ENCODE data around the gene GRAP2.
"Not testable (repeated sequence)": the region's sequence is repeated elsewhere in the genome, so short reads cannot be mapped to it uniquely, and the experiment has no call there.

The GRAP2 gene

GRCh38 chr22:39946126-39946502 lies 45.2 kb downstream of the GRAP2 start:
- DNase-seq (ENCODE audit: low spot score), result no peak

DNA sequence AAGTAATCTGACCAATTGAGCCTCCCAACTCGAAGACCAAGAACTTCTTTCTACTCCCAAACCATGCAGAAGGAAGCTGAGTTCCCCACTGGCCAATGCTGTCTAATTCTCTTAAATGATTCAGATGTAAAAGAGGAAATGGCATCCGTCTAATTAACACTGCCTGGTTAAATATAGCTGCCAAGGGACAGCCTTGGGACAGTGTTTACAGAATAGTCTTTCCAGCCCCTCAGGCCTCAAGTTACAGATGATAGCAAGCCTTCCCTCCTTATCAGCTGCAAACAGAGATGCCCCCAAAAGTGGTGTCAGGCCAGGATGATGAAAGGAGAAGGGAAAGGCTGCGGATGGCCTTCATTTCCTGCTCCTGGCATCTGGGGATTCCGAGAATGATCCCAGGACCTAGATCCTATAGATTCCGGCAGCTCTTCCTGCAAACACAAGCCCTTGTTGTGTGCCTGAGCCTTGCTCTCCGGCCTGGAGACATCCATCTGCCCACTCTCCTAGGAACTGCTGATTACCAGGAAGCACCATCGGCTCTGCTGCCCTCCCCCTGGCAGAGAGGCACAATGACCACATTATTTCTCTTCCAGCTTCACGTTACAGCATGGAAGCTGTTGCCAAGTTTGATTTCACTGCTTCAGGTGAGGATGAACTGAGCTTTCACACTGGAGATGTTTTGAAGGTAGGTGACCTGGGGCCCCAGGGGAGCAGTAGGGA lies 45.8 kb downstream of the GRAP2 start:
- no peak for DNase-seq (ENCODE audit: low spot score)

DNA sequence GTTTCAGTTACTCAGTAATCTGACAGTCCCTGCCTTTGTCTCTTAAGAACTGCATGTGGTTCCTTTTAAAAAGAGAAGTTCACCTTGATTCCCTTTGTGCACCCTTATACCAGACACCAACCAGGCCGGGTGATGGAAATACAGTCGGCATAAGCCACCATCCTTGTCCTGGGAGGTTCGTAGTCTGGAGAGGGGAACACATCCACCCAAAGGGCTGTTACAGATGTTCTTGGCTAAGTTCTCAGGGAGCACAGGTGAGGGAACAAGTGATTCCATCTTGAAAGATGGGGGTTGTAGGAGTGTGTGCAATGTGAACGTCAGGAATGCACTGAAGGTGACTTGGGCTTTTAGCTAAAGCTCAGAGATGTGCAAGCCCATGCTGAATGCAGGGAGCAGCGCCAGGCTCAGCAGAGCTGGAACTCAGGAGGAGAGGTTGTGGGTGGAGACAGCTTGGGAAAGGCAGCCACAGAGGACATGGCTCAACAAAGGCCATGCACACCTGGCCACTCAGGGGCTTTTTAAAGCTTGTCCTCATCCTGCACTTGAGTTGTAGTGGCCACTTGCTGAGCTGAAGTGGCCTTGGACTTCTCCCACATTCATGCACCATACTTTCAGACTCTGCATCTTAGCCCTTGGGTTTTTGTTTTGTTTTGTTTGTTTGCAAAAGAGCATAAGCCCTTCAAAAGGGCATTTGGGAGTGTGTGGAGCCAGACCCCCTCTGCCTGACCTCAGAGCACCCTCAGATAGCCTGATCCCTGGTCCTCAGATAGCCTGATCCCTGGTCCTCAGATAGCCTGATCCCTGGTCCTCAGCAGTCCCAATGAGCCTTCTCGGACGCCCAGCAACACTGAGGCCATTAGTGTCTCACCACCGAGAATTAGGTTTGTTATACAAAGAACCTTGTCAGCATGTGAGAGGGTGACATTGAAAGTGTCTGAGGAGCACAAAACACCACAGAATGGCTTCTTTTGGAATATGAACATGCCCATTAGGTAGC lies 46.6 kb downstream of the GRAP2 start:
- DNase-seq (ENCODE audit: low spot score), result no peak

DNA sequence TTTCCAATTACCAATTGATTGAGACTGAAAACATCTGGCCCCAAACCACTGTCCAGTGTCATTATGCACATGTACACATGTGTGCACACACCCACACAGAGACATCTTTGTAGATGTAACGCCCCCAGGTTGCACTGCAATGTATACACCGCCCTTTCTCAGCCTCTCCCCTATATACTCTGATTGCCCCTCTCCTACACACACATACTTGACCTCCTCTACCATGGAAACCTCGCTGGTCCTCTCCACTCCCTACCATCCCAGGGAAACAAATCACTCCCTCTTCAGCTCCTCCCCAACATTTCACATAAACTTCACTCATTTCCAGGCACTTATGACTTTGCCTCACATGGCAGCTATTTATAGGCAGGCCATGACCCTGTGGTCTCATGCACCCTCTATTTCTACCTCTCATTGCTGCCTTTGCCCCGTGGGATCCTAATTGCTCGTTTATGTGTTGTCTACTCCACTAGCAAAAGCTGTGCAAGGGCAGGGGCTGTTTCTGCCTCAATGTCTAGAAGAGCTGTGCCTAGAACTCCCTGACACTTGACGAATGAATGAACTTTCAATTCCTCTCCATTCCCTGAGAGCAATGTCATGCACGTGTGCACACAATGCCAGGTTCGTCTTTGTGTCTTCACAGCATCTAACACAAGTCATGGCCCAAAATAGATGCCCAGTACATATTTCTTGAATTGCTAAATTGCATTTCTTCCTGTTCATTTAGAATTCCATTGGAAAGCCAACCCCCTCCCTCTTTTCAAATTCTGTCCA lies 49.3 kb downstream of the GRAP2 start:
- no peak for DNase-seq (ENCODE audit: low spot score)

DNA sequence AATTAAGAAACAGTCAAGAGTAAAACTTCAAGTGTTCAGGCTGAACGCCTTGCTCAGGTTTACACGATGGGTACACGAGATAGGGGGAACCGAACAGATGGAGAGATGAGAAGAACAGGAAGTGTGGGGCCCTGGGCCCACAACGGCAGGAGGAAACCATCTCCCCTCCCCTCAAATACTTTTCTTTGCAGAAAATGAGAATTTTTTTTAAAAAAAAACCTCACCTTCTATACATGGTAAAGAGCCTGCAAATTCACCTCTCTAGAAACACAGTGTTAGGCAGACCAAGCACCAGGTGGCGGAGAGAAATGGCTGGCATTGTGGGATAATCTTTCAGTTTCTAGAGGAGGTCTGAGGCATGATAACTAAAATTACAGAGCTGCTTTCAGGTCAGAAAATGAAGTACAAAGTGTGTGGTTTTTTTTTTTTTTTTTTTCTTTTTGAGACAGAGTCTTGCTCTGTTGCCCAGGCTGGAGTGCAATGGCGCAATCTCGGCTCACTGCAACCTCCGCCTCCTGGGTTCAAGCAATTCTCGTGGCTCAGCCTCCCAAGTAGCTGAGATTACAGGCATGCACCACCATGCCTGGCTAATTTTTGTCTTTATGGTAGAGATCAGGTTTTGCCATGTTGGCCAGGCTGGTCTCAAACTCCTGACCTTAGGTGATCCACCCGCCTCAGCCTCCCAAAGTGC lies 50.9 kb downstream of the GRAP2 start:
- not testable (repeated sequence) for DNase-seq (ENCODE audit: low spot score)

DNA sequence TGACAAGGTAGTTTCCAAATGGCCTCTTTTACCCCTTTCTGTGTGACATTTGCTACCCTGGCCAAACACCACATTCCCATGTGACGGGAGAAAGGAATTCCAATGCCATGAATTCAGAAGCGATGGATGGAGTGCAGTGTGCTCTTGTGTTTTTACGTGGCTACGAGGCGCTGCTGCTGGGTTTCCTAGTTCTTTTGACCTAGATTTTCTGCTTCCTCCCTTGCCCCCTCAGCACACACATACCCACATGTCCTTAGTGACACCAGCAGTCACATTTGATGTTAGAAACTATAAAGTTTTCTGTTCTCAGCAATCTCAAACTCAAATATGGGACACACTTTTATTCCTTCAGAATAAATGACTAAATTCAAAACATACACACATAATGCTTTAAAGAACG lies 51.5 kb downstream of the GRAP2 start:
- DNase-seq (ENCODE audit: low spot score), result no peak

DNA sequence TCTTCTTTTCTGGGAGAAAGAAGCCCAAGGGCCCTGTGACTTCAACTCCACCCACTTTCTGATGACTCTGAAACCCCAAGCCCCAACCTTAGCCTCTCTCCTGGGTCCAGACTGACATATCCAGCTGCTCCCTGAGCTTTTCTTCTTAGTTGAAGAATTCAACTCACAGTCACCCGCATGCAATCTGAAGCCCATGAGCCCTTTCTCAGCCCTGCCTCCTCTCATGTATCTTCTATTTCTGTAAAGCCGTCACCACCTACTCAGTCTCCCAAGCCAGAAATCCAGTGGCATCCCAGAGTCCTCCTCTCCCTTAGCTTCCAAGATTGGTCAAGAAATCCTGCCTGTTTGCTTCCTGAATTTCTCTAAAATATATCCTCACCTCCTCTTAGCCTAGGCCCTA lies 52.2 kb downstream of the GRAP2 start:
- no peak for DNase-seq (ENCODE audit: low spot score)

GRCh38 chr22:39954584-39955055 lies 53.7 kb downstream of the GRAP2 start:
- DNase-seq (ENCODE audit: low spot score), result no peak

- DNase-seq (ENCODE audit: low spot score), result no peak
These were observed 54.8 kb downstream of the GRAP2 start for GRCh38 chr22:39955675-39956074.

- no peak for DNase-seq (ENCODE audit: low spot score)
These were observed 56.2 kb downstream of the GRAP2 start for GRCh38 chr22:39956932-39957664.

GRCh38 chr22:39958009-39958711 lies 57.3 kb downstream of the GRAP2 start:
- DNase-seq (ENCODE audit: low spot score), result no peak

DNA sequence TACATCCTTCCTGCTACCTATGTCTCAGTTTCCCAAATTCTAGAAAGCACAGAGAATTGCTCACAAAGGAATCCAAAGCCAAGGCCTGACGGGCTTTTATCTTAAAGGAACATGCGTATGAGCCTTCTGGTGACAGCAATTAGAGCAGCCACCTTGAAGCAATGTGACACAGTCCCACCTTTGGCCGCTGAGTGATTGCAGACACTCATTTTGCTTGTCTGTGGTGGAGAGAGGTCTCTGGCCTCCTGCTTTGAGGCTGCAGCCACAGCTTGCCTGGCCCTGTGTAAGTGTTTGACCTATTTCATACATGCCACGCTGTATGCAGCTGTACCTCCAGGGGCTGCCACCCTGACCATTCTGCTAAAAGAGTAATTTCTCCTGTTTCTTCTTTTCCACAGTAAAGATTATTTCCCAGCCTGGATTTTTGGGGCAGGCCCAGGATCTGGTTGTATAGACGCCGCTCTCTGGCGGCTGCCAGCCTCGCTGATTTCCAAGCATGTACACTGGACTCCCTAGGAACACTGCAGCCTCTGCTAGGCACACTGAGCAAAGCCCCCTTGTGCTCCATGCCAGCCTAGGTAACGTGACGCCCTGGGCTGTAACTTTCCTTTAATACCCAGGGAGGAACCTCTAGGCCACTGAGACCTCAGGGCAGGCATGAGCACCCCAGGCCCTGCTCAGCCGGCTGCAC lies 58.2 kb downstream of the GRAP2 start:
- DNase-seq (ENCODE audit: low spot score), result no peak

DNA sequence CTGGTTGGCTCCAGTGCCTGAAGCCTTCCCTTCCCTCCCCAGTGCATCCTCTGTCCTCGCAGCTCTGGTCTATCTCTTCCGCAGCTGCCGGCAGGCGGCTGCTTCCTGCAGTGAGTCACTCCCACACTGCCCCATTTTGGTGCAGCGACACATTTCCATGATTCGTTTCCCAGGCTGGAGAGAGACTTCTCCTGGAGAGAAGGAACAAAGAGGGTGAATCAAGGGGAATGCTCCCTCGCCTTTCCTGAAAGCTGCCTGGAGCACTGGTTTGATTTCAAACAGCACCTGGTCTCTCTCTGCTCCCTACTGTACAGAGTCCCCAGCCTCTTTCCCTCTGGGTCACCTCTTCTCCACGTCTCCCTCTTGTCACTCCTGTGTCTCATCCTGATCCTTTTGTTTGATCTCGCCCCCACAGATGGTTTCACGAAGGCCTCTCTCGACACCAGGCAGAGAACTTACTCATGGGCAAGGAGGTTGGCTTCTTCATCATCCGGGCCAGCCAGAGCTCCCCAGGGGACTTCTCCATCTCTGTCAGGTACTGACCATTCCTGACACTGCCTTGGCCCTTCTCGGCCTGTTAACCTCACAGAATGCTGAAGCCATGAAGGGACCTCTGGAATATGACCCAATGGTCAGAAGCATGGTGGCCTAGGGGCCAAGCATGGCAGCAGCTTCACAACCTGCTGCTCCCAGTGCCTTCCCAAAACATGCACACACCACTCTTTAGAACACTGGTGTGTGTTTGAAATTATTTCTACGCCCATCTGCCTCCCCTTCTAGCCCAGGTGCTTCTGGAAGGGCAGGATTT lies 59.0 kb downstream of the GRAP2 start, which contains the start of gene TMA7B:
TMA7B (plus strand) TSS at position 758 of the 808 bp plus-strand sequence. CDS start 3,978 bp downstream, outside the sequence.
- peak; percentile 62 for DNase-seq (ENCODE audit: low spot score)

GRCh38 chr22:39960791-39961746 lies 60.2 kb downstream of the GRAP2 start:
- no peak for DNase-seq (ENCODE audit: low spot score)

DNA sequence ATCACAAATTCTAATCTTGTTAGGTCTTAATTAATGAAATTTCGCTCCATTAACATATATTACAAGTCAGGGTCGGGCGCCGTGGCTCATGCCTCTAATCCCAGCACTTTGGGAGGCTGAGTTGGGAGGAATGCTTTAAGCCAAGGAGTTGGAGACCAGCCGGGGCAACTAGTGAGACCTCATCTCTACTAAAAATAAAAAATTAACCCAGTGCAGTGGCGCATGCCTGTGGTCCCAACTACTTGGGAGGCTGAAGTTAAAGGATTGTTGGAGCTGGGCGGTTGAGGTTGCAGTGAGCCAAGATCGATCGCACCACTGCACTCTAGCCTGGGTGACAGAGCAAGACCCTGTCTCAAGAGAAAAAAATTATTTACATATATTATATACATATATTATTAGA lies 61.2 kb downstream of the GRAP2 start:
- no peak for DNase-seq (ENCODE audit: low spot score)

DNA sequence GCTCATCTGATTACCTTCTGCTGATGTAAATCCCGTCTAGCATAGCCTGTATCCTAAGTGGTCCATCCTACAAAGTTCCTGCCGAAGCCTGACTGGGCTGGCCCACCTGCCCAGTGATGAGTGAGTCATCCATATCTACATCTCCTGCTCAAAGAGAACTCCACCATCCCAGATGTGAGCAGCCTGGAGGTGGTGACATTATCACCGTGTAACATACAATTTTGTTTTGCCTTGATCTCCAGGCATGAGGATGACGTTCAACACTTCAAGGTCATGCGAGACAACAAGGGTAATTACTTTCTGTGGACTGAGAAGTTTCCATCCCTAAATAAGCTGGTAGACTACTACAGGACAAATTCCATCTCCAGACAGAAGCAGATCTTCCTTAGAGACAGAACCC lies 64.9 kb downstream of the GRAP2 start:
- DNase-seq (ENCODE audit: low spot score), result no peak

GRCh38 chr22:39966470-39966869 lies 65.6 kb downstream of the GRAP2 start:
- DNase-seq (ENCODE audit: low spot score), result no peak

Measured in iPS-NIHi11 (cell line).